Measurements from ENCODE around the gene PREX1.

DNA sequence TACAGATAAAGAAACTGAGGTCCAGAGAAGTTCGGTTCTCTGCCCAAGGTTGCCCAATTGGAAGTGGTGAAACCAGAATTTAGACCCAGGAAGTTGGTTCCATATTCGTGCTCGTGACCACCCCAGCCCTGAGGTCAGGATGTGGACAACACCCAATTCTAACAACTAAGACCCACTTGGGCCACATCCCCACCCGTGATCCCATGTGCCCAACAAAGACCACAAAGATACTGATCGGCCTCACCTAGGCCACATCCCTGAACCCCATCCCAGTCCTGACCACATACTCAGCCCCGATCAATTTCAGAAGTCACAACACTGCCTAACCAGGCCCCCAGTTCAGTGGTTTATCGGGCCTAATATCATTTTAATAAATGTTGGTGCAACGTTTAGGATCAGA lies 138.4 kb downstream of the PREX1 start:
- TF ChIP-seq, protein P1, sequence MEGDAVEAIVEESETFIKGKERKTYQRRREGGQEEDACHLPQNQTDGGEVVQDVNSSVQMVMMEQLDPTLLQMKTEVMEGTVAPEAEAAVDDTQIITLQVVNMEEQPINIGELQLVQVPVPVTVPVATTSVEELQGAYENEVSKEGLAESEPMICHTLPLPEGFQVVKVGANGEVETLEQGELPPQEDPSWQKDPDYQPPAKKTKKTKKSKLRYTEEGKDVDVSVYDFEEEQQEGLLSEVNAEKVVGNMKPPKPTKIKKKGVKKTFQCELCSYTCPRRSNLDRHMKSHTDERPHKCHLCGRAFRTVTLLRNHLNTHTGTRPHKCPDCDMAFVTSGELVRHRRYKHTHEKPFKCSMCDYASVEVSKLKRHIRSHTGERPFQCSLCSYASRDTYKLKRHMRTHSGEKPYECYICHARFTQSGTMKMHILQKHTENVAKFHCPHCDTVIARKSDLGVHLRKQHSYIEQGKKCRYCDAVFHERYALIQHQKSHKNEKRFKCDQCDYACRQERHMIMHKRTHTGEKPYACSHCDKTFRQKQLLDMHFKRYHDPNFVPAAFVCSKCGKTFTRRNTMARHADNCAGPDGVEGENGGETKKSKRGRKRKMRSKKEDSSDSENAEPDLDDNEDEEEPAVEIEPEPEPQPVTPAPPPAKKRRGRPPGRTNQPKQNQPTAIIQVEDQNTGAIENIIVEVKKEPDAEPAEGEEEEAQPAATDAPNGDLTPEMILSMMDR (conservative IDR thresholded peaks at IDR 0.05; ENCODE audit: low read depth in 2 of 2): no peak
- TF ChIP-seq POLR2AphosphoS5 (IDR thresholded peaks at IDR 0.05; ENCODE audit: low read depth): no peak
- TF ChIP-seq, protein P2, sequence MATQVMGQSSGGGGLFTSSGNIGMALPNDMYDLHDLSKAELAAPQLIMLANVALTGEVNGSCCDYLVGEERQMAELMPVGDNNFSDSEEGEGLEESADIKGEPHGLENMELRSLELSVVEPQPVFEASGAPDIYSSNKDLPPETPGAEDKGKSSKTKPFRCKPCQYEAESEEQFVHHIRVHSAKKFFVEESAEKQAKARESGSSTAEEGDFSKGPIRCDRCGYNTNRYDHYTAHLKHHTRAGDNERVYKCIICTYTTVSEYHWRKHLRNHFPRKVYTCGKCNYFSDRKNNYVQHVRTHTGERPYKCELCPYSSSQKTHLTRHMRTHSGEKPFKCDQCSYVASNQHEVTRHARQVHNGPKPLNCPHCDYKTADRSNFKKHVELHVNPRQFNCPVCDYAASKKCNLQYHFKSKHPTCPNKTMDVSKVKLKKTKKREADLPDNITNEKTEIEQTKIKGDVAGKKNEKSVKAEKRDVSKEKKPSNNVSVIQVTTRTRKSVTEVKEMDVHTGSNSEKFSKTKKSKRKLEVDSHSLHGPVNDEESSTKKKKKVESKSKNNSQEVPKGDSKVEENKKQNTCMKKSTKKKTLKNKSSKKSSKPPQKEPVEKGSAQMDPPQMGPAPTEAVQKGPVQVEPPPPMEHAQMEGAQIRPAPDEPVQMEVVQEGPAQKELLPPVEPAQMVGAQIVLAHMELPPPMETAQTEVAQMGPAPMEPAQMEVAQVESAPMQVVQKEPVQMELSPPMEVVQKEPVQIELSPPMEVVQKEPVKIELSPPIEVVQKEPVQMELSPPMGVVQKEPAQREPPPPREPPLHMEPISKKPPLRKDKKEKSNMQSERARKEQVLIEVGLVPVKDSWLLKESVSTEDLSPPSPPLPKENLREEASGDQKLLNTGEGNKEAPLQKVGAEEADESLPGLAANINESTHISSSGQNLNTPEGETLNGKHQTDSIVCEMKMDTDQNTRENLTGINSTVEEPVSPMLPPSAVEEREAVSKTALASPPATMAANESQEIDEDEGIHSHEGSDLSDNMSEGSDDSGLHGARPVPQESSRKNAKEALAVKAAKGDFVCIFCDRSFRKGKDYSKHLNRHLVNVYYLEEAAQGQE (IDR thresholded peaks at IDR 0.05; ENCODE audit: unreplicated experiment): no peak
- TF ChIP-seq EZH2 (IDR thresholded peaks at IDR 0.05; ENCODE audit: low read depth, unreplicated experiment): no peak
- TF ChIP-seq, protein P3, sequence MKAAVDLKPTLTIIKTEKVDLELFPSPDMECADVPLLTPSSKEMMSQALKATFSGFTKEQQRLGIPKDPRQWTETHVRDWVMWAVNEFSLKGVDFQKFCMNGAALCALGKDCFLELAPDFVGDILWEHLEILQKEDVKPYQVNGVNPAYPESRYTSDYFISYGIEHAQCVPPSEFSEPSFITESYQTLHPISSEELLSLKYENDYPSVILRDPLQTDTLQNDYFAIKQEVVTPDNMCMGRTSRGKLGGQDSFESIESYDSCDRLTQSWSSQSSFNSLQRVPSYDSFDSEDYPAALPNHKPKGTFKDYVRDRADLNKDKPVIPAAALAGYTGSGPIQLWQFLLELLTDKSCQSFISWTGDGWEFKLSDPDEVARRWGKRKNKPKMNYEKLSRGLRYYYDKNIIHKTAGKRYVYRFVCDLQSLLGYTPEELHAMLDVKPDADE (IDR thresholded peaks at IDR 0.05): no peak
- TF ChIP-seq JUNB (IDR thresholded peaks at IDR 0.05; ENCODE audit: unreplicated experiment): no peak
- TF ChIP-seq EZH2phosphoT487 (IDR thresholded peaks at IDR 0.05; ENCODE audit: unreplicated experiment): no peak
- no peak for TF ChIP-seq CREB1 (CRISPR knock-in tag; IDR thresholded peaks at IDR 0.05; ENCODE audit: low read depth)
- no peak for TF ChIP-seq STAT1 (IDR thresholded peaks at IDR 0.05; ENCODE audit: unreplicated experiment)
- no peak for TF ChIP-seq ZNF114 (CRISPR knock-in tag; IDR thresholded peaks at IDR 0.05)
